ENCODE results near the gene SLC43A1. TPM values are rescaled to one million over a fixed set of nuclear protein-coding genes. Genes with fewer than 3 reads are reported as not detected.

SLC43A1 gene
- total RNA-seq, 4 donors from 2014 or later = 9.8 to 25.1 (median 18.3) TPM

DNA sequence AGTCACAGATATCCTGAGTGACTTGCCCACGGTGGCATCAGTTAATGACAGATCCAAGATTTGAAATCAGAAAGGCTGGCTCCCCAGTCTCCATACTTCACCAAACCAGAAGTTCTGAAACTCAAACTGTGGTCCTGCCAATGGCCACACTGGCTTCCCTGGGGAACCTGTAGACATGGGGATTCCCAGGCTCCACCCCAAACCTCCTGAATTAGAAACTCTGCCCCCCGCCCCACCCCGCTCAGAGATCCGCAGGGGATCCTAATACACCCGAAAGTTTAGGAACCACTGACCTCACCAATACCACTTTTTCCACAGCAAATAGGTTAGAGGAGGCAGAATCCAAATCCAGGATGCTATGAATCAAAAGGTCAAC is 39.8 kb downstream of the SLC43A1 start:
- no peak for TF ChIP-seq CTCF (IDR thresholded peaks at IDR 0.05; ENCODE audit: low read depth)

- no peak for TF ChIP-seq CTCF (IDR thresholded peaks at IDR 0.05; ENCODE audit: low read depth)
Measured at GRCh38 chr11:57475191-57475590, 40.3 kb downstream of the SLC43A1 start.

- no peak for TF ChIP-seq CTCF (IDR thresholded peaks at IDR 0.05; ENCODE audit: low read depth)
Measured at GRCh38 chr11:57474803-57475115, 40.7 kb downstream of the SLC43A1 start.

DNA sequence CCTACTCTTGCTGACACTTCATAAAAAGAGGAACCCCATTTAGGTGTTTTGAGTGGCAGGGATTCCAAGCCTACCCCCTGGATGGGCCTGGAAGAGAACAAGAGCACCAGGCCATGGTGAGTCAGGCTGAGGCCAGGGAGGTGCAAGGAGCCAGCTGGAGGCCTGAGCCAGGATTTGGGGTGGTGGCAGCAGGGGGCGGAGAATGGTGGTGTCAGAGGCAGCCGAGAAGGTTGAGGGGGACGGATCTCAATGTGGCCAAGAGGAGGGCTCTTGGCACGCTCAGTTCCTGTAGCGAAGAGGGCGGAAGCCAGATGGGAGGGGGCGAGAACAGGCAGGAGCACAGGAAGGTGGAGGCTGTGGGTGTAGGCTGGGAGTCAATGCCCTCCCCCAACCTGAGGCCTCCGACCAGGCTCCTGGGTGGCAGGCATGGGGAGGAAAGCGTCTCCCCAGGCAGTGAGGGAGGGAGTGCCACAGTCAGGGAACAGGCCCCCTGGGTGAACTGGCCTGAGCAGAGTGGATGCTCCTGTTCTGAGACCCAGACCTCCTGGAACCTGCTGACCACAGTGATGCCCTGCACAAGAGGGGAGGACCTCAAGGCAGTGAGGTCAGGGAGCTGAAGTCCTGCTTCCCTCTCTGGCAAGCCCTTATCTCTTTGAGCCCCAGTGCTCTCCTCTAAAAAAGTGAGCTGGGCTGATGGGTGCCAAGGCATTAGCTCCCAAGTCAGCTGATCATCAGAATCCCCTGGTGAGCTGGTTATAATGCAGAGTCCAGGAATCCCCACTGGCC is 41.3 kb downstream of the SLC43A1 start:
- no peak for TF ChIP-seq CTCF (IDR thresholded peaks at IDR 0.05; ENCODE audit: low read depth)

DNA sequence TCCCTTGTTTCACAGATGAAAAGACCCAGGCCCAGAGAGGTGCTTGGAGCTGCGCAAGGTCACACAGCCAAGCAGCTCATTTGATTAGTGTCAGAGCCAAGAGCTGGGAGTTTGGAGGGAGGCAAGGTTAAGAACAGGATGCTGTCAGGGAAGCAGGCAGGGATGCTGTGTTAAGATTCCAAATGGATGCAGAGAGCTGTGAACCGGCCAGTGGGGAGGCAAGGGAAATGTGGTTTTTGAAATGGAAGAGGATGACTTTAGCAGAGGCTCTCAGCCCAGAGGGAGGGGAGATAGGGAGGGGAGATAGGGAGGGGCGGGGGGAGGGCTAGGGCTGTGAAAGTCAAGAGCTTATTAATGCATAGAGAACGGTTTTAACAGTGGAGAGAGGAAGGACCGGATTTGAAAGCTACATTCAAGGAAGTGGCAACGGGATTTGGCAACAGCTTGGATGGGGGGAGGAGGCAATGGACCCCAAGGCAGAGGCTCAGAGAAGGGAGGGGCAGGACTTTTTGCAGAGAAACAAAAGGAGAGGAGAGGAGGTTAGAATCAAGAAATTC is 42.1 kb downstream of the SLC43A1 start:
- TF ChIP-seq CTCF (IDR thresholded peaks at IDR 0.05; ENCODE audit: low read depth) = no peak

GRCh38 chr11:57471496-57471895 is 44.0 kb downstream of the SLC43A1 start:
- TF ChIP-seq CTCF (IDR thresholded peaks at IDR 0.05; ENCODE audit: low read depth) = no peak

DNA sequence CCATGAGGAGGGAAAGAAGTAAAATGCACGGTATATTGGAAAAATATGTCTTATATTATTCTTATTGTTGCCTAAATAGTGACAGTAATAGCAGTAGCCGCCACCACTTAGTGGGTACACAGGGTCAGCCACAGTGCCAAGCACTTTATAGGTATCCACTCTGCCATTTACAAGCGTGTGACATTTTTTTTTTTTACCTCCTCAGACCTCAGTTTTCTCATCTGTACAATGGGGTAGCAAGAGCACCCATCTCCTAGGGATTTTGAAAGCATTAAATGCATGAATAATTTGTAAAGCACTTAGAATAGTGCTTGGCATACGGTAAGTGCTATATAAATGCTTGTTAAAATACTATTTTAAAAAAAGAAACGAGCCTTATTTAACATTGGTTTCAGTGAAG is 46.2 kb downstream of the SLC43A1 start:
- no peak for TF ChIP-seq CTCF (IDR thresholded peaks at IDR 0.05; ENCODE audit: low read depth)

All from subcutaneous adipose tissue (tissue), 4 donors.